HG02885 (cell line): ENCODE measurements around the gene CEBPA.

Source experiments
- ATAC-seq: cut with Tn5 transposase; IDR thresholded peaks from one replicate; pipeline ENCODE4 v1.9.1; 2021; ENCODE audit warnings: mild to moderate bottlenecking; ENCODE audit not compliant: unreplicated experiment, poor library complexity

CEBPA gene

GRCh38 chr19:33275933-33276619, 26.3 kb downstream of the CEBPA start:
- ATAC-seq = no peak

GRCh38 chr19:33275559-33275932, 26.8 kb downstream of the CEBPA start:
- no peak for ATAC-seq

GRCh38 chr19:33274663-33275558, 27.4 kb downstream of the CEBPA start:
- ATAC-seq = no peak

GRCh38 chr19:33273881-33274662, 28.3 kb downstream of the CEBPA start:
- ATAC-seq = no peak

- ATAC-seq = no peak
These were observed 29.1 kb downstream of the CEBPA start for GRCh38 chr19:33273065-33273736.

GRCh38 chr19:33271246-33272021, 30.9 kb downstream of the CEBPA start:
- no peak for ATAC-seq

- ATAC-seq = no peak
These were observed 31.6 kb downstream of the CEBPA start for GRCh38 chr19:33270769-33271168.

GRCh38 chr19:33269016-33269415, 33.3 kb downstream of the CEBPA start:
- no peak for ATAC-seq

- ATAC-seq = no peak
These were observed 34.0 kb downstream of the CEBPA start for GRCh38 chr19:33268162-33268991.

GRCh38 chr19:33267706-33268105, 34.6 kb downstream of the CEBPA start:
- ATAC-seq = no peak

- no peak for ATAC-seq
These were observed 35.3 kb downstream of the CEBPA start for GRCh38 chr19:33266974-33267484.

- ATAC-seq = no peak
These were observed 37.4 kb downstream of the CEBPA start for GRCh38 chr19:33264881-33265445.

GRCh38 chr19:33263325-33264023, 38.9 kb downstream of the CEBPA start:
- ATAC-seq = no peak

- ATAC-seq = no peak
These were observed 40.7 kb downstream of the CEBPA start for GRCh38 chr19:33261511-33262189.

- ATAC-seq = no peak
These were observed 41.5 kb downstream of the CEBPA start for GRCh38 chr19:33260628-33261418.

- ATAC-seq = no peak
These were observed 42.8 kb downstream of the CEBPA start for GRCh38 chr19:33259539-33259938.
